AG09319 (cell line): ENCODE data around the gene FXR2.

ENCODE experiments used
- DNase-seq: peaks from one replicate; pipeline ENCODE4 v3.0.0-alpha.2; 2010; ENCODE audit warnings: low read depth; ENCODE audit errors: extremely low read depth
- TF ChIP-seq, protein P1 (sequence below): IDR thresholded peaks from 2 replicates; pipeline ENCODE4 v1.5.1; 2011; ENCODE audit warnings: low read depth, mild to moderate bottlenecking, inconsistent platforms, low read length, moderate library complexity

Gene FXR2

DNA sequence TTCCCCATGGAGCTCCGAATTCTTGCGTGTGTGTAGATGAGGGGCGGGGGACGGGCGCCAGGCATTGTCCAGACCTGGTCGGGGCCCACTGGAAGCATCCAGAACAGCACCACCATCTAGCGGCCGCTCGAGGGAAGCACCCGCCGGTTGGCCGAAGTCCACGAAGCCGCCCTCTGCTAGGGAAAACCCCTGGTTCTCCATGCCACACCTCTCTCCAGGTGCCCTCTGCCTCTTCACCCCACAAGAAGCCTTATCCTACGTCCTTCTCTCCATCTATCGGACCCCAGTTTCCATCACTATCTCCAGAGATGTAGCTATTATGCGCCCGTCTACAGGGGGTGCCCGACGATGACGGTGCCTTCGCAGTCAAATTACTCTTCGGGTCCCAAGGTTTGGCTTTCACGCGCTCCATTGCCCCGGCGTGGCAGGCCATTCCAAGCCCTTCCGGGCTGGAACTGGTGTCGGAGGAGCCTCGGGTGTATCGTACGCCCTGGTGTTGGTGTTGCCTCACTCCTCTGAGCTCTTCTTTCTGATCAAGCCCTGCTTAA, 53.6 kb downstream of the FXR2 start:
- DNase-seq = peak; percentile 50
- TF ChIP-seq, protein P1, sequence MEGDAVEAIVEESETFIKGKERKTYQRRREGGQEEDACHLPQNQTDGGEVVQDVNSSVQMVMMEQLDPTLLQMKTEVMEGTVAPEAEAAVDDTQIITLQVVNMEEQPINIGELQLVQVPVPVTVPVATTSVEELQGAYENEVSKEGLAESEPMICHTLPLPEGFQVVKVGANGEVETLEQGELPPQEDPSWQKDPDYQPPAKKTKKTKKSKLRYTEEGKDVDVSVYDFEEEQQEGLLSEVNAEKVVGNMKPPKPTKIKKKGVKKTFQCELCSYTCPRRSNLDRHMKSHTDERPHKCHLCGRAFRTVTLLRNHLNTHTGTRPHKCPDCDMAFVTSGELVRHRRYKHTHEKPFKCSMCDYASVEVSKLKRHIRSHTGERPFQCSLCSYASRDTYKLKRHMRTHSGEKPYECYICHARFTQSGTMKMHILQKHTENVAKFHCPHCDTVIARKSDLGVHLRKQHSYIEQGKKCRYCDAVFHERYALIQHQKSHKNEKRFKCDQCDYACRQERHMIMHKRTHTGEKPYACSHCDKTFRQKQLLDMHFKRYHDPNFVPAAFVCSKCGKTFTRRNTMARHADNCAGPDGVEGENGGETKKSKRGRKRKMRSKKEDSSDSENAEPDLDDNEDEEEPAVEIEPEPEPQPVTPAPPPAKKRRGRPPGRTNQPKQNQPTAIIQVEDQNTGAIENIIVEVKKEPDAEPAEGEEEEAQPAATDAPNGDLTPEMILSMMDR = peak; percentile 90

GRCh38 chr17:7560172-7561027, 54.3 kb downstream of the FXR2 start:
- TF ChIP-seq, protein P1 = peak; percentile 66
- no peak for DNase-seq

DNA sequence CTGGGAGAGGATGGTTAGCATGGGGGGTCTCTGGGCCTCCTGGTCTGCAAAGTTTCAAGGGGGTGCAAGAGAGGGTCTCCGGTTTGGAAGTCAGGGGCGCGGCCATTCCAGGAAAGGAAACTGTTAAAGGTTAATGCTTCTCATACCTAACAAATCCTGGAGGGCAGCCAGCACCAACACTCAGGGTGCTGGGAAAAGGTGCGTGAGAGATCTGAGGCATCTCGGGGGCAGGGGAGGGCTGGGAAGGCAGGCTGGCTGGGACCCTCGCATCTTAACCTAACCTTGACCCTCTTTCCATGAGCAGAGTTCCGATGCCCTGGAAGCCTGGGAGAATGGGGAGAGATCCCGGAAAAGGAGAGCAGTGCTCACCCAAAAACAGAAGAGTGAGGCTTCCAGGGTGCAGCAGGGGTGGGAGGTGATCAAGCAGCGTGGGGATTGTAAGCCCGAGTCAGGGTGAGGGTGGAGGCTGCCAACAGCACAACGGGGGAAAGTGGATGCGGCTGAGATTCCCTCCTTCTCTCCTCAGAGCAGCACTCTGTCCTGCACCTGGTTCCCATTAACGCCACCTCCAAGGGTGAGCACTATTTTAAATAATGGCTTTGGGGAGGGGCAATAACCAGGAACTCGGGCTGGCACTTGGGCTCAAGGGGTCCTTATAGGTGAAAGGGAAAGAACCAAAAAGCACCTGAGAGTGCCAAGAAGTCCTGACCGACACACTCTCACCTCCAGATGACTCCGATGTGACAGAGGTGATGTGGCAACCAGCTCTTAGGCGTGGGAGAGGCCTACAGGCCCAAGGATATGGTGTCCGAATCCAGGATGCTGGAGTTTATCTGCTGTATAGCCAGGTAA, 55.2 kb downstream of the FXR2 start:
- TF ChIP-seq, protein P1 = no peak
- no peak for DNase-seq

DNA sequence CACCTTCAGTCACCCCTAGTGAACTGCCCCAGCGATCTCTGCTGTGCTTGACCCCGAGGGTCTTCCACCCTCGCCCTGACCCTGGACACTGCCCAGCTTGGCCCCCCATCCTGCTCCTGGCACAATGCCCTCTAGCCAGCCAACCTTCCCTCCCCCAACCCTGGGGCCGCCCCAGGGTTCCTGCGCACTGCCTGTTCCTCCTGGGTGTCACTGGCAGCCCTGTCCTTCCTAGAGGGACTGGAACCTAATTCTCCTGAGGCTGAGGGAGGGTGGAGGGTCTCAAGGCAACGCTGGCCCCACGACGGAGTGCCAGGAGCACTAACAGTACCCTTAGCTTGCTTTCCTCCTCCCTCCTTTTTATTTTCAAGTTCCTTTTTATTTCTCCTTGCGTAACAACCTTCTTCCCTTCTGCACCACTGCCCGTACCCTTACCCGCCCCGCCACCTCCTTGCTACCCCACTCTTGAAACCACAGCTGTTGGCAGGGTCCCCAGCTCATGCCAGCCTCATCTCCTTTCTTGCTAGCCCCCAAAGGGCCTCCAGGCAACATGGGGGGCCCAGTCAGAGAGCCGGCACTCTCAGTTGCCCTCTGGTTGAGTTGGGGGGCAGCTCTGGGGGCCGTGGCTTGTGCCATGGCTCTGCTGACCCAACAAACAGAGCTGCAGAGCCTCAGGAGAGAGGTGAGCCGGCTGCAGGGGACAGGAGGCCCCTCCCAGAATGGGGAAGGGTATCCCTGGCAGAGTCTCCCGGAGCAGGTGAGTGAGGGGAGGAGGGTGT, 56.0 kb downstream of the FXR2 start, which contains the start of gene TNFSF13:
TSS of gene TNFSF13 (plus strand) at position 207 of the 776 bp plus-strand sequence. CDS start at position 497, 290 bp downstream.
- no peak for DNase-seq
- TF ChIP-seq, protein P1 = no peak

DNA sequence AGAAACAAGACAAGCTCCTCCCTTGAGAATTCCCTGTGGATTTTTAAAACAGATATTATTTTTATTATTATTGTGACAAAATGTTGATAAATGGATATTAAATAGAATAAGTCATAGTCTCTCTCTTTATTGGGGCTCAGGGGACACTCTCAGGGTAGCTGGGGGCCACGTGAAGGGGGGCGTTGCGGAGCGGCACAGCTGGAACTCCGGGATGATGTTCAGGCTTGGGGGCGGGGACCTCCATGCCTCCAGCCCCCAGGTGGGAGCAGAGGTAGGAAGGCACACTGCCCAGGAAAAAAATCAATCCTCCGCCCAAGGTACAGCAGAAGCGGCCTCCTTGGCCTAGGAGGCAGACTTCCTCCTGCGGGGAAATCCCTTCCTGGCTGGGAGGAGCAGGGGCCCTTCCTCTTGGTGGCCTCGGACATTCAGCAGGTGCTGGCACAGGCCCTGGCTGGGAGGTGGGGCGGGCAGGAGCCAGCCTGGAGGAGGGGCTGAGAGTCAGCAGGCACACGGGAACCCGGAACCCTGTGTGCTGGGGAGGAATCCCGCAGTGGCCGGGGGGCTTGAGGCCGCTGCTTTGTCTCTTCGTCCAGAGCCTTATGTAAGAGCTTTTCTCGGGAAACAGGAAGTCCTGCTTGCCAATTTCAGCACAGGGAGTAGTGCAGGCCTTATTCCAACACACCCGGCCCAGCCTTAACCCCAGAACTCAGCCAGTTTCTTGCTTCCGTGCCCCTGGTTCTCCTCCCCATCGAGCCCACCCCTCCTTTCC, 56.7 kb downstream of the FXR2 start:
- peak; percentile 45 for DNase-seq
- TF ChIP-seq, protein P1 = no peak

DNA sequence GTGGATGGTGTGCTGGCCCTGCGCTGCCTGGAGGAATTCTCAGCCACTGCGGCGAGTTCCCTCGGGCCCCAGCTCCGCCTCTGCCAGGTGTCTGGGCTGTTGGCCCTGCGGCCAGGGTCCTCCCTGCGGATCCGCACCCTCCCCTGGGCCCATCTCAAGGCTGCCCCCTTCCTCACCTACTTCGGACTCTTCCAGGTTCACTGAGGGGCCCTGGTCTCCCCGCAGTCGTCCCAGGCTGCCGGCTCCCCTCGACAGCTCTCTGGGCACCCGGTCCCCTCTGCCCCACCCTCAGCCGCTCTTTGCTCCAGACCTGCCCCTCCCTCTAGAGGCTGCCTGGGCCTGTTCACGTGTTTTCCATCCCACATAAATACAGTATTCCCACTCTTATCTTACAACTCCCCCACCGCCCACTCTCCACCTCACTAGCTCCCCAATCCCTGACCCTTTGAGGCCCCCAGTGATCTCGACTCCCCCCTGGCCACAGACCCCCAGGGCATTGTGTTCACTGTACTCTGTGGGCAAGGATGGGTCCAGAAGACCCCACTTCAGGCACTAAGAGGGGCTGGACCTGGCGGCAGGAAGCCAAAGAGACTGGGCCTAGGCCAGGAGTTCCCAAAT, 57.4 kb downstream of the FXR2 start:
- TF ChIP-seq, protein P1 = no peak
- no peak for DNase-seq
